IPS DF 6.9 (cell line): ENCODE data around the gene GRIK4.
"Not testable (repeated sequence)": the region's sequence is repeated elsewhere in the genome, so short reads cannot be mapped to it uniquely, and the experiment has no call there.

ENCODE experiments used
- DNase-seq: peaks from one replicate; pipeline ENCODE4 v3.0.0-alpha.2; 2013; ENCODE audit warnings: low read depth, low spot score
- H3K27ac ChIP-seq: one replicate; pipeline ENCODE4 v1.5.1; 2013; ENCODE audit warnings: low read length, control low read depth
- H3K27me3 ChIP-seq: 2 replicates; pipeline ENCODE4 v1.6.1; 2013; ENCODE audit warnings: mild to moderate bottlenecking, low read length; ENCODE audit not compliant: control insufficient read depth, insufficient read depth
- H3K36me3 ChIP-seq: 2 replicates; pipeline ENCODE4 v1.6.1; 2013; ENCODE audit warnings: low read length; ENCODE audit not compliant: control insufficient read depth, insufficient read depth
- H3K4me1 ChIP-seq: 2 replicates; pipeline ENCODE4 v1.6.1; 2013; ENCODE audit warnings: low read length; ENCODE audit not compliant: control insufficient read depth, insufficient read depth
- H3K4me3 ChIP-seq: 2 replicates; pipeline ENCODE4 v1.5.1; 2013; ENCODE audit warnings: mild to moderate bottlenecking, low read length
- H3K9me3 ChIP-seq: 2 replicates; pipeline ENCODE4 v1.6.1; 2013; ENCODE audit warnings: low read length, inconsistent platforms; ENCODE audit not compliant: control insufficient read depth, insufficient read depth
- WGBS: extraction: QIAGEN DNeasy Blood & Tissue Kit; methylation state at CpG from one replicate; pipeline ENCODE4 v1.1.7; 2013; ENCODE audit warnings: mixed read lengths, missing lambda C conversion rate; ENCODE audit not compliant: insufficient read length, insufficient coverage; 5-methylcytosine and 5-hydroxymethylcytosine counted together

Gene GRIK4

DNA sequence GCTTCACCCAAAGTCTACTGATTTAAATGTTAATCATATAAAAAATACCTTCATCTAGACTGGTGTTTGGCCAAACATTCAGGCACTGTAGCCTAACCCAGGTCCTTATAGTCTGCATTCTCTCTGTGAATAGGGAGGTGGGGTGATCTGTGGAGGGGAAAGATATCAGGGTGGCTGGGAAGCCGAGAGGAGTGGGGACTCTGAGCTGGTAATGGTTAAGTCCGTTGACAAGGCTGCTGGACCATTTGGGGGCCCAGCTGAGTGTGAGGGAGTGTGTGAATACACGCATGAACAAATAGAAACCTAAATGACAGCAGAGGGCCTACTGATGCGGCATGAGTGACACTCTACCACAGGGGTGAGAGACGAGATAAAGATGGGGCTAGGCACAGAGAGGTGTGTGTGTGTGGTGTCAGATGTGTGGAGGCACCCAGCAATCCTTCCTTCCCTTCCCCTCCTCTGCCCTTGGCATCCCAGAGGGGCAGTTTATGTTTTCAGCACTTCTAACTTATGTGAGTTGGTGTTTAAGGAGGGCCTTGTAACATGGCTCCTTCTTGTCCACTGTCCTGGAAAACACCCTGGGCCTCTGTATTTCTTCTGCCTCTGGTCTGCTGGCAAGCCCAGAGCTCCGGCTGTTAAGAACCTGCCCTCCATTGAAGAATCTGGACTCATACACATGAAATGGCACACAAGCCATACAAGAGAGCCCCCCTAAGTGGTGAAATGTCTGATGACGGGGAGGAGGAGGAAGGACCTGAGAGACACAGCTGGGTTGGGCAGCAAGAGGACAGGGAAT is 263.2 kb downstream of the GRIK4 start:
- Histone ChIP-seq H3K27ac (no peak overlapping the region), H3K9me3 (no peaks in the 10 kb centered on the region), H3K27me3 (no peaks in the 10 kb centered on the region), H3K36me3 (no peaks in the 10 kb centered on the region), H3K4me3 (no peak overlapping the region), H3K4me1 (peaks cover 13% of the 10 kb centered on the region)
- DNase-seq, result no peak
- no CpG with 5 or more reads among the region's 7 CpGs for WGBS

- H3K27ac ChIP-seq, result no peak overlapping the region
- H3K9me3 ChIP-seq, result no peaks in the 10 kb centered on the region
- H3K27me3 ChIP-seq, result no peaks in the 10 kb centered on the region
- H3K36me3 ChIP-seq, result no peaks in the 10 kb centered on the region
- H3K4me3 ChIP-seq, result no peak overlapping the region
- WGBS, result no CpG with 5 or more reads among the region's 17 CpGs
- DNase-seq, result no peak
- H3K4me1 ChIP-seq, result peaks cover 13% of the 10 kb centered on the region
Observed at GRCh38 chr11:120775986-120776951, 264.7 kb downstream of the GRIK4 start.

GRCh38 chr11:120778685-120779490 is 267.3 kb downstream of the GRIK4 start:
- no peak for DNase-seq
- Histone ChIP-seq H3K27me3 (no peaks in the 10 kb centered on the region), H3K27ac (no peak overlapping the region), H3K9me3 (no peaks in the 10 kb centered on the region), H3K4me1 (peaks cover 13% of the 10 kb centered on the region), H3K36me3 (no peaks in the 10 kb centered on the region), H3K4me3 (no peak overlapping the region)
- WGBS, result no CpG with 5 or more reads among the region's 10 CpGs

DNA sequence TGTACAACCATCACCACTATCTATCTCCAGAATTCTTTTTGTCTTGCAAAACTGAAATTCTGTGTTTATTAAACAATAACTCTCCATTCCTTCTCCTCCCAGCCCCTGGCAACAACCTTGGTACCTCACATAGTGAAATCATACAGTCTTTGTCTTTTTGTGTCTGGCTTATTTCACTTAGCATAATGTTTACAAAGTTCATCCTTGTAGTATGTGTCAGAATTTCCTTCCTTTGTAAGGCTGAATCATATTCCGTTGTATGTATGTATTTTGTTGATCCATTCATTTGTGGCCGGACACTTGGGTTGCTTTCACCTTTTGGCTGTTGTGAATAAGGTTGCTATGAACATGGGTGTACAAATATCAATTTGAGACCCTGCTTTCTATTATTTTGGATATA is 268.7 kb downstream of the GRIK4 start:
- H3K4me3 ChIP-seq, result no peak overlapping the region
- H3K9me3 ChIP-seq, result no peaks in the 10 kb centered on the region
- no CpG with 5 or more reads among the region's 2 CpGs for WGBS
- H3K36me3 ChIP-seq, result no peaks in the 10 kb centered on the region
- H3K27me3 ChIP-seq, result no peaks in the 10 kb centered on the region
- H3K4me1 ChIP-seq, result peaks cover 13% of the 10 kb centered on the region
- DNase-seq, result no peak
- H3K27ac ChIP-seq, result no peak overlapping the region

- no peak for DNase-seq
- Histone ChIP-seq H3K36me3 (no peaks in the 10 kb centered on the region), H3K9me3 (no peaks in the 10 kb centered on the region), H3K4me1 (peaks cover 8% of the 10 kb centered on the region), H3K4me3 (no peak overlapping the region), H3K27ac (no peak overlapping the region), H3K27me3 (no peaks in the 10 kb centered on the region)
- WGBS, result no CpG with 5 or more reads among the region's 8 CpGs
Observed at GRCh38 chr11:120781486-120782120, 270.1 kb downstream of the GRIK4 start.

DNA sequence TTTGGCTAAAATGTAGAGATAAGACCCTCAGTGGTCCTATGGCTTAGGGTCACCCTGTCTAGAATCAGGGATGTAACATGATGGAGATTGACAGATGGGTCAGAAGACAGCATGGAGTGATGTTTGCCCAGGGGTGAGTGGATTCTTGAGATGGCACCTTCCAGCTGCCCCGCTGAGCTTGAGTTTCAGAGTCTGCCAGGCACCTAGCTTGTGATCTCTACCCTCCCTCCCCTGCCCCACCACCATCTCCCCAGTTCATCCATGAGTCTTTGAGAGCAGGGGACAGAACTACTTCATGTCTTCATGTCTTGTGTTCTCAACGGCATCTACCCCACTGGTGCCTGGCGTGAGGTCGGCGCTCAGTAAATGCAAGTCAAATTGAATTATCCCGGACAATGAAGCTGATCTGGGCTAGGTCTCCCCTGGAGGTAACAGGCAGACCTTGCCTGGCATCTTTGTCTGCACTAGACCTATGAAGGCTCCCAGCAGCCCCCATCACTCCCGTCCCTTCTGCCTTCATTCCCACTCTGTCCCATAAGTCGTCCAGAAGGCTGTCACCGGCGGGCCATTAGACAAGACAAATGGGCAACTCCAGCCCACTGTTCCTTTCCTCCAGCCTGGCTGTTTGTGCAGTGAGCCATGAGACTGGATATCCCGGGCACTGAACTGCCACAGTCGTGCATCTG is 273.2 kb downstream of the GRIK4 start:
- H3K27me3 ChIP-seq, result no peaks in the 10 kb centered on the region
- H3K4me3 ChIP-seq, result no peak overlapping the region
- no peaks in the 10 kb centered on the region for H3K4me1 ChIP-seq
- no peak for DNase-seq
- no CpG with 5 or more reads among the region's 12 CpGs for WGBS
- no peaks in the 10 kb centered on the region for H3K36me3 ChIP-seq
- H3K27ac ChIP-seq, result no peak overlapping the region
- H3K9me3 ChIP-seq, result no peaks in the 10 kb centered on the region

DNA sequence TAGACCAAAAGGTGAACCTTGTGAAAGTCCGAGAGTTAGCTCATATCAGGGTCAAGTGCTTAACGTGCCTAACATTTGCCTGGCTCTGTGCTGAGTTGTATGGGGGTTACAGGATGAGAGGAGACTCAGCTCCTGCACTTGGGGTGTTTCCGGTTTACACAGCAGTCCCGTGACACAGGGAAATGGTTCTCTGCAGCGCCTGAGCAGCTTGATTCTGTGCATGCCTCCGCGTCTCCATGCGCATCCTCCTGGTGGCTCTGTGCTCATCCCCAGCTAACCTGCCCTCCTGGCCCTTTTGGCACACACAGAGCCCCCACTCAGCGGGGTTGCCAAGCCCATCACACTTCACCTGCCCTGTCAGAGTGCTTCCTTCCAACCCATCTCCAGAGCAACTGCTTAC is 274.0 kb downstream of the GRIK4 start:
- Histone ChIP-seq H3K4me3 (no peak overlapping the region), H3K4me1 (no peaks in the 10 kb centered on the region), H3K9me3 (no peaks in the 10 kb centered on the region), H3K27ac (no peak overlapping the region), H3K27me3 (no peaks in the 10 kb centered on the region), H3K36me3 (no peaks in the 10 kb centered on the region)
- no peak for DNase-seq
- no CpG with 5 or more reads among the region's 9 CpGs for WGBS

DNA sequence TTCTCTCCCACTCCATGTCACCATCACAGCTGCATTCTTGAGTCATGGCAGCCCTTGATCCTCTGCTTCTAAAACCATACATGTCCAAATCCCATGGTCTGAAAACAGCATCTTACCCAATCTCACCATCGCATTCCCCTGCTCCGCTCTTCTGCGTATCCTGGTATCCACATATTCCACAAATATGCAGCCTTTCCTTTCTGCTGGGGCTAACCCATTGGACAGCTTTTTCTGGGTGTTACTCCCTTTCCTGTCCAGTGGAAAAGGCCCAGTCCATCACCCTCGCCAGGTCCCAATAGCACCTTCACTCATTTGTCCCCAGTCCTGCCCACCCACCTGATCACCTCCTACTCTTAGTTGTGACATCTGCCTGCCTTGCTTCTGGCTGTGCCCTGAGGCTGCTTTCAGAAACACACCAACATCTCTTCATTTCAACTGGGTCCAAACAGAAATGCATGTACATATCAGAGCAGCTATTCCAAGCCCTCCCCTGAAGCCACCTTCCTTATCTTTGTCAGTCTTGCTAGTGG is 274.7 kb downstream of the GRIK4 start:
- no peaks in the 10 kb centered on the region for H3K36me3 ChIP-seq
- no peak overlapping the region for H3K4me3 ChIP-seq
- H3K9me3 ChIP-seq, result no peaks in the 10 kb centered on the region
- no peaks in the 10 kb centered on the region for H3K27me3 ChIP-seq
- WGBS, result no CpG with 5 or more reads among the region's 4 CpGs
- H3K4me1 ChIP-seq, result no peaks in the 10 kb centered on the region
- DNase-seq, result no peak
- H3K27ac ChIP-seq, result no peak overlapping the region

GRCh38 chr11:120787224-120787623 is 275.7 kb downstream of the GRIK4 start:
- not testable (repeated sequence) for H3K27me3 ChIP-seq, H3K9me3 ChIP-seq, H3K4me1 ChIP-seq, DNase-seq, H3K4me3 ChIP-seq, H3K36me3 ChIP-seq, H3K27ac ChIP-seq
- no CpG with 5 or more reads among the region's 9 CpGs for WGBS
